B cell (primary cell): ENCODE data around the gene SCN4B.

Experiments
- CTCF ChIP-seq: fragments of 200-600 bp; IDR thresholded peaks from one replicate; pipeline ENCODE4 v1.8.0; 2022; ENCODE audit warnings: antibody characterized with exemption, mild to moderate bottlenecking
- EZH2 ChIP-seq: IDR thresholded peaks from 2 replicates; pipeline ENCODE4 v1.6.1; 2012; ENCODE audit warnings: borderline replicate concordance, low read depth, mild to moderate bottlenecking, moderate library complexity, low read length; ENCODE audit not compliant: insufficient read depth, poor library complexity, severe bottlenecking

DNA sequence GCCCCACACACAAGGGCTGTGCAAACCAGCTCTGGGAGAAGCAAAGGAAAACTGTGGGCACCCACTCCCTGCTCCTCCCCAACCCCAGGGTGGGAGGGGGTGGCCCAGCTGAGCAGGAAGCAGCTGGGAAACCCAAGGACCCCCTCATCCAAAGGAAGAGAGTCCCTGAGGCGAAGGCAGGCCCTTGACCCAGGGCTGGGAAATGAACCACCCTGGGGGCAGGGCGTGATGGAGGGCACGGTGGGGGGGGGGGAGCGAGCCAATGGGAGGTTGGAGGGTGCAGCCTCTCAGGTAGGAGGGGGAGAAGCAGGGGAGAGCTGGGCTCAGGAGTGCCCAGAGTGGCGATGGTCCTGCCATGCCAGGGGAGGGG, 16.8 kb downstream of the SCN4B start:
- no peak for TF ChIP-seq EZH2
- no peak for TF ChIP-seq CTCF
